Brain pericyte (primary cell): ENCODE data around the gene OMA1.

Source experiments
- DNase-seq: peaks from one replicate; pipeline ENCODE4 v3.0.0-alpha.2; 2012; ENCODE audit warnings: low read depth, low spot score

Gene OMA1

DNA sequence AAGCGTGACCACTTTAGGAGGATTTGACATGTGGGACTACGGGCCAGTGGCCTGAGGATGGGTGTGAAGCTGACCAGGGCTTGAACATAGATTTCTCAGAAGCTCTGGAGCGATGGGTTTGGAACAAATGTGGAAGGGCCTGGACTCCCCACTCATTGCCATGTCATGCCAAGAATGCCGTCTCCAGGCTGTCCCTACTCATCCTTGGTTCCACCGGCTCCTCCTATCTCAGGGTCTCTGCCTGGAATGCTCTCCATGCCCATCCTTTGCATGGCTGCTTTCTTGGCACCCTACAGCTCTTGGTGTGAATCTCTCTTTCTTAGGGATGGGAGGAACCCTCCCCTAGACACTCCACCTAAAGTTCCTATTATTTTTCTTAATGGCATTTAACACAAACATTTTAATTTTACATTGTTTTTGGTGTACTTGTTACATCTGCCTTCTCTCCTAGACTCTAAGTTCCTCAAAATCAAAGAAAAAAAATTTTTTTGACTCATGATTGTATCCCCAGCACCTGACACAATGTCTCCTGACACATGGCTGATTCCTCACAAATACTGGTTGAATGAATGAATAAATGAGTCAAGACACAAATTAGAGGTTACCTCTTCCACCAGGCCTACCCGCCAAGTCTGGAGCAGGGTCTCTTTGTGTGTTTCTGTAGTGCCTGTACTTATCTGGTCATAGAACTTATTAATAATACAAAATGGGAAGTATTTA, 114.5 kb downstream of the OMA1 start:
- no peak for DNase-seq
